HK-2 (cell line): ENCODE measurements around the gene CUBN.

ENCODE experiments used
- DNase-seq: peaks from one replicate; pipeline ENCODE4 v3.0.0-alpha.2; 2018; ENCODE audit not compliant: unreplicated experiment

Gene CUBN

GRCh38 chr10:17129741-17130140, at the start of gene CUBN:
TSS of gene CUBN (minus strand) at chr10:17129811. CDS start at chr10:17129765, 46 bp downstream.
- no peak for DNase-seq

GRCh38 chr10:17179002-17179401, 49.4 kb upstream of the CUBN start:
- DNase-seq = no peak

- DNase-seq = no peak
Measured at GRCh38 chr10:17178006-17178405, 48.4 kb upstream of the CUBN start.

GRCh38 chr10:17177014-17177413, 47.4 kb upstream of the CUBN start:
- no peak for DNase-seq

GRCh38 chr10:17176091-17176490, 46.5 kb upstream of the CUBN start:
- DNase-seq = no peak

GRCh38 chr10:17175551-17175950, 45.9 kb upstream of the CUBN start:
- no peak for DNase-seq

- DNase-seq = no peak
Measured at GRCh38 chr10:17174626-17175025, 45.0 kb upstream of the CUBN start.

GRCh38 chr10:17171141-17171641, 41.6 kb upstream of the CUBN start:
- DNase-seq = no peak

- DNase-seq = no peak
Measured at GRCh38 chr10:17169803-17170202, 40.2 kb upstream of the CUBN start.

GRCh38 chr10:17166699-17167098, 37.1 kb upstream of the CUBN start:
- no peak for DNase-seq

- DNase-seq = no peak
Measured at GRCh38 chr10:17162828-17163227, 33.2 kb upstream of the CUBN start.

GRCh38 chr10:17161775-17162174, 32.2 kb upstream of the CUBN start:
- DNase-seq = no peak

GRCh38 chr10:17157024-17157423, 27.4 kb upstream of the CUBN start:
- no peak for DNase-seq

GRCh38 chr10:17155826-17156225, 26.2 kb upstream of the CUBN start:
- no peak for DNase-seq

- DNase-seq = no peak
Measured at GRCh38 chr10:17154116-17154515, 24.5 kb upstream of the CUBN start.

- no peak for DNase-seq
Measured at GRCh38 chr10:17153321-17153720, 23.7 kb upstream of the CUBN start.

- DNase-seq = no peak
Measured at GRCh38 chr10:17151716-17152115, 22.1 kb upstream of the CUBN start.

GRCh38 chr10:17147884-17148489, 18.4 kb upstream of the CUBN start:
- DNase-seq = no peak

- no peak for DNase-seq
Measured at GRCh38 chr10:17146892-17147291, 17.3 kb upstream of the CUBN start.

- DNase-seq = no peak
Measured at GRCh38 chr10:17145239-17145638, 15.6 kb upstream of the CUBN start.

GRCh38 chr10:17144757-17145156, 15.1 kb upstream of the CUBN start:
- no peak for DNase-seq

GRCh38 chr10:17144032-17144431, 14.4 kb upstream of the CUBN start:
- DNase-seq = no peak

- DNase-seq = no peak
Measured at GRCh38 chr10:17143055-17143690, 13.6 kb upstream of the CUBN start.
